A549 (cell line): ENCODE data around the gene LRRC61. TPM values are rescaled to one million over a fixed set of nuclear protein-coding genes. Genes with fewer than 3 reads are reported as not detected.

Source experiments
- ATAC-seq, 2 experiments: fragments of 200-7000 bp in 1 of 2; fragments of >200 bp in 1 of 2; cut with Nextera tagmentation in 1 of 2; cut with Tn5 transposase in 1 of 2; 3 replicates each; pipeline versions ENCODE4 v1.8.0 to v1.9.1; 2018 to 2020; ENCODE audit warnings: mild to moderate bottlenecking in 1 of 2, moderate library complexity in 1 of 2
- CTCF ChIA-PET: fragments of 300-600 bp; sonication (Branson Sonifier 250); formaldehyde crosslinking; extraction: SDS; loops from one replicate; lab custom pipeline; 2021; ENCODE audit warnings: antibody characterized with exemption, inconsistent platforms; lab: Yijun Ruan, JAX
- POLR2A ChIA-PET: fragments of 350-600 bp; formaldehyde crosslinking; extraction: SDS; loops from one replicate; lab custom pipeline; 2021; ENCODE audit warnings: antibody characterized with exemption, inconsistent platforms; lab: Yijun Ruan, JAX
- DNase-seq, 2 experiments: peaks; one replicate each; pipeline versions ENCODE4 v3.0.0 to v3.0.0-alpha.2; 2011 to 2016; ENCODE audit warnings: low read depth in 1 of 2, low spot score in 1 of 2
- FAIRE-seq: peaks from 2 replicates; lab custom pipeline; 2011; peaks lifted over from hg19 to GRCh38; lab: Jason Lieb, UNC
- H3K27ac ChIP-seq, 2 experiments: fragments of >200 bp; sonication (Bioruptor Twin); formaldehyde crosslinking; 3 replicates each; pipeline ENCODE4 v1.5.1; 2016 to 2017
- H3K4me1 ChIP-seq: fragments of >200 bp; sonication (Bioruptor Twin); formaldehyde crosslinking; 3 replicates; pipeline ENCODE4 v1.6.1; 2016
- H3K4me2 ChIP-seq: fragments of >200 bp; sonication (Bioruptor Twin); formaldehyde crosslinking; 3 replicates; pipeline ENCODE4 v1.6.1; 2016
- H3K4me3 ChIP-seq: fragments of >200 bp; sonication (Bioruptor Twin); formaldehyde crosslinking; 3 replicates; pipeline ENCODE4 v1.5.1; 2016
- H3K9me3 ChIP-seq: fragments of >200 bp; sonication (Bioruptor Twin); formaldehyde crosslinking; 3 replicates; pipeline ENCODE4 v1.6.1; 2016
- CHD2 ChIP-seq: fragments of 150-350 bp; IDR thresholded peaks from 2 replicates; pipeline ENCODE4 v1.6.1; 2014; ENCODE audit warnings: low read length; ENCODE audit not compliant: partially characterized antibody
- CHD4 ChIP-seq: fragments of 200-600 bp; sonication (generic); IDR thresholded peaks from 2 replicates; pipeline ENCODE4 v1.6.1; 2016; ENCODE audit warnings: antibody characterized with exemption, mild to moderate bottlenecking, borderline replicate concordance
- CTCF ChIP-seq: fragments of >200 bp; sonication (Bioruptor Twin); formaldehyde crosslinking; IDR thresholded peaks from 3 replicates; pipeline ENCODE4 v1.5.1; 2016
- E2F6 ChIP-seq: IDR thresholded peaks from 2 replicates; pipeline ENCODE4 v1.6.1; 2012; ENCODE audit warnings: low read depth, borderline replicate concordance
- FOSB ChIP-seq: fragments of 250-450 bp; sonication (Bioruptor Pico); IDR thresholded peaks from 2 replicates; pipeline ENCODE4 v1.5.0; 2020; ENCODE audit warnings: mild to moderate bottlenecking, moderate library complexity
- GATA3 ChIP-seq: IDR thresholded peaks from 2 replicates; pipeline ENCODE4 v1.6.1; 2012; ENCODE audit warnings: borderline replicate concordance
- HOXB13 ChIP-seq: fragments of 250-450 bp; sonication (Bioruptor Pico); IDR thresholded peaks from 2 replicates; pipeline ENCODE4 v1.5.0; 2020; ENCODE audit warnings: low read depth, mild to moderate bottlenecking, moderate library complexity
- KDM1A ChIP-seq: fragments of 200-600 bp; sonication (generic); IDR thresholded peaks from 2 replicates; pipeline ENCODE4 v1.6.1; 2016; ENCODE audit warnings: low read depth, mild to moderate bottlenecking
- MAFK ChIP-seq: fragments of 450-650 bp; IDR thresholded peaks from 2 replicates; pipeline ENCODE4 v1.6.1; 2014; ENCODE audit not compliant: partially characterized antibody
- MAX ChIP-seq: IDR thresholded peaks from 2 replicates; pipeline ENCODE4 v1.6.1; 2012
- MYC ChIP-seq: IDR thresholded peaks from 2 replicates; pipeline ENCODE4 v1.6.1; 2012; ENCODE audit warnings: mild to moderate bottlenecking, inconsistent platforms, low read length, improper control_type of control experiment, borderline replicate concordance
- NR3C1 ChIP-seq: fragments of >200 bp; sonication (Bioruptor Twin); formaldehyde crosslinking; IDR thresholded peaks from 3 replicates; pipeline ENCODE4 v1.6.1; 2017
- PHF8 ChIP-seq: fragments of 200-600 bp; sonication (generic); IDR thresholded peaks from 2 replicates; pipeline ENCODE4 v1.6.1; 2016; ENCODE audit warnings: low read depth, mild to moderate bottlenecking, antibody characterized with exemption, moderate library complexity, borderline replicate concordance
- POLR2AphosphoS2 ChIP-seq: conservative IDR thresholded peaks from 2 replicates; pipeline ENCODE4 v1.6.1; 2012; ENCODE audit warnings: low read length, improper control_type of control experiment, inconsistent platforms
- RAD21 ChIP-seq, 2 experiments: fragments of >200 bp in 1 of 2; sonication (Bioruptor Twin) in 1 of 2; formaldehyde crosslinking in 1 of 2; IDR thresholded peaks in 1 of 2; conservative IDR thresholded peaks in 1 of 2; 2 replicates in 1 of 2; 3 replicates in 1 of 2; pipeline ENCODE4 v1.6.1; 2012 to 2018; ENCODE audit warnings: inconsistent platforms in 1 of 2
- RARB ChIP-seq: fragments of 250-450 bp; sonication (Bioruptor Pico); IDR thresholded peaks from 2 replicates; pipeline ENCODE4 v1.8.0; 2021; ENCODE audit warnings: mild to moderate bottlenecking, moderate library complexity
- RCOR1 ChIP-seq: fragments of 150-350 bp; IDR thresholded peaks from 2 replicates; pipeline ENCODE4 v1.6.1; 2014; ENCODE audit warnings: antibody characterized with exemption, low read length, low read depth
- REST ChIP-seq: fragments of 200-600 bp; sonication (generic); IDR thresholded peaks from 2 replicates; pipeline ENCODE4 v1.6.1; 2016; ENCODE audit warnings: antibody characterized with exemption, mild to moderate bottlenecking, moderate library complexity
- RNF2 ChIP-seq: fragments of 200-600 bp; sonication (generic); IDR thresholded peaks from 2 replicates; pipeline ENCODE4 v1.6.1; 2016; ENCODE audit warnings: low read depth, mild to moderate bottlenecking, antibody characterized with exemption, moderate library complexity, borderline replicate concordance
- ZNF302 ChIP-seq: fragments of 250-450 bp; sonication (Bioruptor Pico); IDR thresholded peaks from 2 replicates; pipeline ENCODE4 v1.9.0; 2021; ENCODE audit warnings: inconsistent platforms, mild to moderate bottlenecking, moderate library complexity
- WGBS: methylation state at CpG from one replicate; pipeline ENCODE4 v1.1.6; 2017; ENCODE audit errors: missing lambda C conversion rate; 5-methylcytosine and 5-hydroxymethylcytosine counted together
- polyA plus RNA-seq, 4 experiments: library from polyadenylated mRNA; depleted of rRNA in 3 of 4; stranded (reverse); fragments of >200 nt; fragmentation: RNase III in 1 of 4; extraction: RNeasy Plus Mini Kit Qiagen cat#74134 plus additional on column Dnase treatment in 1 of 4; gene quantifications; 2 replicates in 3 of 4; 3 replicates in 1 of 4; pipeline ENCODE4 v1.2.3, GENCODE V29; 2011 to 2017

LRRC61 gene
- polyA plus RNA-seq, 2 of the 4 experiments (the other 2 are of a cell fraction) = 0.19 to 0.22 TPM

- Histone ChIP-seq H3K4me2 (no peak overlapping the region), H3K27ac (no peak overlapping the region), H3K4me3 (no peak overlapping the region), H3K4me1 (peaks cover under 1% of the 10 kb centered on the region; the same call in 1 of the 3 replicates), H3K9me3 (no peaks in the 10 kb centered on the region)
- 88% methylated on average over 18 of the region's 18 CpGs for WGBS
- ATAC-seq (no peak), DNase-seq (no peak), FAIRE-seq (no peak)
- CTCF ChIA-PET = interaction anchor here (0.7 to 1.8 kb wide), 2 partner anchors 59 to 60 kb away, joined by 3 to 6 read pairs; no protein-coding TSS in a partner anchor
- POLR2A ChIA-PET = no interaction called here
- TF ChIP-seq ZNF302 (CRISPR knock-in tag) (no peak), REST (no peak), CTCF (no peak), FOSB (CRISPR knock-in tag) (no peak), MAFK (no peak), PHF8 (no peak), RARB (no peak), NR3C1 (no peak), HOXB13 (no peak), CHD4 (no peak), RNF2 (no peak), POLR2AphosphoS2 (no peak), MAX (no peak), RAD21 (conservative IDR thresholded peaks at IDR 0.05 in 1 of 2, IDR thresholded peaks at IDR 0.05 in 1 of 2) (no peak), RCOR1 (no peak)
Observed at GRCh38 chr7:150361807-150362621, 38.9 kb downstream of the LRRC61 start.

GRCh38 chr7:150363370-150363769 lies 40.2 kb downstream of the LRRC61 start:
- TF ChIP-seq CHD2 = no peak
- no peak for TF ChIP-seq KDM1A
- no peak for TF ChIP-seq E2F6
- no peak for TF ChIP-seq GATA3
- no peak for TF ChIP-seq MYC
- no peak for TF ChIP-seq FOSB (CRISPR knock-in tag)
- ATAC-seq (no peak), FAIRE-seq (no peak), DNase-seq (no peak)
- Histone ChIP-seq H3K9me3 (no peaks in the 10 kb centered on the region), H3K27ac (no peak overlapping the region), H3K4me3 (no peak overlapping the region), H3K4me2 (no peak overlapping the region), H3K4me1 (peaks cover 9% of the 10 kb centered on the region; the same call in 2 of the 3 replicates)
- ChIA-PET POLR2A (no interaction called here), CTCF (interaction anchor here (1.8 kb wide), 1 partner anchor 58 kb away, joined by 6 read pairs; no protein-coding TSS in a partner anchor)
- WGBS = 85% methylated on average over 4 of the region's 4 CpGs
